Transverse colon (tissue), 4 donors: ENCODE data around the gene NFKB1. TPM values are rescaled to one million over a fixed set of nuclear protein-coding genes. Genes with fewer than 3 reads are reported as not detected.

Experiments
- DNase-seq: peaks from one replicate; pipeline ENCODE4 v3.0.0-alpha.2; 2019
- H3K27ac ChIP-seq, 4 donors: fragments of 200-600 bp; sonication (generic); 2 replicates each; pipeline ENCODE4 v1.5.1; 2016 to 2018; ENCODE audit warnings: inconsistent platforms in 4 of 4
- H3K27me3 ChIP-seq: fragments of 200-600 bp; sonication (generic); 2 replicates; pipeline ENCODE4 v1.5.1; 2017; ENCODE audit warnings: inconsistent platforms
- H3K36me3 ChIP-seq, 4 donors: fragments of 200-600 bp; sonication (generic); 2 replicates each; pipeline ENCODE4 v1.5.1; 2017 to 2019; ENCODE audit warnings: inconsistent platforms in 4 of 4
- H3K4me1 ChIP-seq, 4 donors: fragments of 200-600 bp; sonication (generic); 2 replicates each; pipeline ENCODE4 v1.5.1; 2017 to 2020; ENCODE audit warnings: inconsistent platforms in 4 of 4
- H3K4me3 ChIP-seq, 4 donors: fragments of 200-600 bp; sonication (generic); 1 replicate in 1 of 4; 2 replicates in 3 of 4; pipeline versions ENCODE4 v1.5.1 to v1.6.1; 2017 to 2019; ENCODE audit warnings: inconsistent platforms in 4 of 4
- H3K9me3 ChIP-seq, 2 donors: fragments of 200-600 bp; sonication (generic); 2 replicates each; pipeline ENCODE4 v1.5.1; 2017 to 2019; ENCODE audit warnings: inconsistent platforms in 2 of 2
- CTCF ChIP-seq, 5 experiments: fragments of 200-600 bp in 3 of 5; fragments of 450-650 bp in 2 of 5; sonication (generic) in 3 of 5; IDR thresholded peaks; 1 replicate in 2 of 5; 2 replicates in 3 of 5; pipeline ENCODE4 v1.5.1; 2016 to 2017; ENCODE audit warnings: antibody characterized with exemption in 5 of 5, inconsistent platforms in 3 of 5, mild to moderate bottlenecking in 2 of 5, moderate library complexity in 1 of 5
- EP300 ChIP-seq: sonication (generic); formaldehyde crosslinking; IDR thresholded peaks from one replicate; pipeline ENCODE4 v1.6.1; 2017; ENCODE audit warnings: antibody characterized with exemption, low read depth
- POLR2A ChIP-seq: fragments of 450-650 bp; IDR thresholded peaks from one replicate; pipeline ENCODE4 v1.6.1; 2016; ENCODE audit warnings: antibody characterized with exemption, mild to moderate bottlenecking, moderate library complexity
- POLR2AphosphoS5 ChIP-seq, 3 donors: sonication (generic); formaldehyde crosslinking; IDR thresholded peaks; one replicate each; pipeline ENCODE4 v1.6.1; 2016; ENCODE audit warnings: antibody characterized with exemption in 3 of 3
- WGBS, 2 donors: methylation state at CpG; one replicate each; pipeline ENCODE4 v1.1.5; 2018; ENCODE audit warnings: low coverage in 1 of 2; 5-methylcytosine and 5-hydroxymethylcytosine counted together
- in situ Hi-C, 4 donors: fragments of 200-750 bp; cut with MboI; loops; one replicate each; pipeline versions ENCODE4 v1.15.0 to v1.15.1; 2017; ENCODE audit warnings: low sequenced_read_pairs in 3 of 4, low pct_ligation_motif_present in 1 of 4, low pct_unique_long_range_greater_than_20kb in 1 of 4
- intact Hi-C: fragments of 100-400 bp; cut with DNase I; formaldehyde crosslinking; loops from one replicate; pipeline ENCODE4 v1.15.1; 2023; ENCODE audit warnings: low total_unique reads
- total RNA-seq, 4 donors: library from RNA; depleted of rRNA; stranded (reverse); fragments of >200 nt; gene quantifications; one replicate each; pipeline ENCODE4 v1.1.0, GENCODE V29; 2016

Gene NFKB1
- total RNA-seq, 4 donors from 2014 or later, result 20.9 to 35.8 (median 25.2) TPM

GRCh38 chr4:102610476-102610875 is 109.3 kb downstream of the NFKB1 start:
- Histone ChIP-seq H3K4me1 (peaks cover 0 to 5% (median 2%) of the 10 kb centered on the region in 4 donors), H3K9me3 (no peaks in the 10 kb centered on the region), H3K4me3 (no peak overlapping the region), H3K27ac (no peak overlapping the region), H3K36me3 (peaks cover 0 to 60% (median 23%) of the 10 kb centered on the region in 4 donors), H3K27me3 (no peaks in the 10 kb centered on the region)
- intact Hi-C loops (no loop called here), in situ Hi-C loops (loop anchor here in 3 of 4 donors (10.0 to 25.0 kb wide), 3 partner anchors 166 to 273 kb away; partner anchors contain the start of gene SLC39A8 (in 1 of the 3))
- DNase-seq, result peak; percentile 27
- TF ChIP-seq POLR2AphosphoS5 (IDR thresholded peaks at IDR 0.05) (peak in 1 of 3 donors; percentile 41), EP300 (no peak), POLR2A (no peak), CTCF (IDR thresholded peaks at IDR 0.05) (peak in 1 of 5 experiments; percentile 14)
- 50 to 72% methylated on average over 2 to 3 of the region's 3 CpGs for WGBS, 2 donors

- no peak overlapping the region for H3K4me3 ChIP-seq
- in situ Hi-C loops, result loop anchor here in 3 of 4 donors (10.0 to 25.0 kb wide), 3 partner anchors 167 to 275 kb away; partner anchors contain the start of gene SLC39A8 (in 1 of the 3)
- H3K27me3 ChIP-seq, result no peaks in the 10 kb centered on the region
- H3K36me3 ChIP-seq, result peaks cover 0 to 59% (median 22%) of the 10 kb centered on the region in 4 donors
- TF ChIP-seq CTCF (IDR thresholded peaks at IDR 0.05), result no peak
- no peak for TF ChIP-seq POLR2AphosphoS5 (IDR thresholded peaks at IDR 0.05)
- no peak for TF ChIP-seq EP300
- no peak for TF ChIP-seq POLR2A
- WGBS, 2 donors, result 80 to 82% methylated on average over 2 of the region's 2 CpGs
- DNase-seq, result no peak
- H3K9me3 ChIP-seq, result no peaks in the 10 kb centered on the region
- H3K4me1 ChIP-seq, result peaks cover 0 to 5% (median 2%) of the 10 kb centered on the region in 4 donors
- peak overlapping the region; percentile 1 to 69 (median 30) for H3K27ac ChIP-seq
- intact Hi-C loops, result no loop called here
These were observed 111.1 kb downstream of the NFKB1 start for GRCh38 chr4:102612210-102612609.

GRCh38 chr4:102612824-102613366 is 111.7 kb downstream of the NFKB1 start:
- H3K27ac ChIP-seq, result peak overlapping the region; percentile 15 to 69 (median 36)
- no peak for DNase-seq
- peaks cover 0 to 5% (median 2%) of the 10 kb centered on the region in 4 donors for H3K4me1 ChIP-seq
- H3K27me3 ChIP-seq, result no peaks in the 10 kb centered on the region
- H3K9me3 ChIP-seq, result no peaks in the 10 kb centered on the region
- intact Hi-C loops, result no loop called here
- TF ChIP-seq POLR2A (no peak), CTCF (IDR thresholded peaks at IDR 0.05) (no peak)
- H3K36me3 ChIP-seq, result peaks cover 0 to 55% (median 19%) of the 10 kb centered on the region in 4 donors
- 51 to 66% methylated on average over 7 to 11 of the region's 11 CpGs for WGBS, 2 donors
- in situ Hi-C loops, result loop anchor here in 3 of 4 donors (10.0 to 25.0 kb wide), 3 partner anchors 168 to 276 kb away; partner anchors contain the start of gene SLC39A8 (in 1 of the 3)
- no peak overlapping the region for H3K4me3 ChIP-seq

- Histone ChIP-seq H3K9me3 (no peaks in the 10 kb centered on the region), H3K4me1 (peaks cover 0 to 5% (median 2%) of the 10 kb centered on the region in 4 donors), H3K36me3 (peaks cover 0 to 41% (median 16%) of the 10 kb centered on the region in 4 donors), H3K27ac (no peak overlapping the region), H3K27me3 (no peaks in the 10 kb centered on the region), H3K4me3 (no peak overlapping the region)
- 62 to 78% methylated on average over 7 to 9 of the region's 9 CpGs for WGBS, 2 donors
- intact Hi-C loops (no loop called here), in situ Hi-C loops (loop anchor here in 3 of 4 donors (10.0 to 25.0 kb wide), 3 partner anchors 170 to 278 kb away; partner anchors contain the start of gene SLC39A8 (in 1 of the 3))
- DNase-seq, result peak; percentile 34
- TF ChIP-seq POLR2AphosphoS5 (IDR thresholded peaks at IDR 0.05) (peak in 1 of 3 donors; percentile 11), CTCF (IDR thresholded peaks at IDR 0.05) (no peak)
These were observed 113.6 kb downstream of the NFKB1 start for GRCh38 chr4:102614801-102615200.
